ENCODE data around the gene MKLN1.

DNA sequence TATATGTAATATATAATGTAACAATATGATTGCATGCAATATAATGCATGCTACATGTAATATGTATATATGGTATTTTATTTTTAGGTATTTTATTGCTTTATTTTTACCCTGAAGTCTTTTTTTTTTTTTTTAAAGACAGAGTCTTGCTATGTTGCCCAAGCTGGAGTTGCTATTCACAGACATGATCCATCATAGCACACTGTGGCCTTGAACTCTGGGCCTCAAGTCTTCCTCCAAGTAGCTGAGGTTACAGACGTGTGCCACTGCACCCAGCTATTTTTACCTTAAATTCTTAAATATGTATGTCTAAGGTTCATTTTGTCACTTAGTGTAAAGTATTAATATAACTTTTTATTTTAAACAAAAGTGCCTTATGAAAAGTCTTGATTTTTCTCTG lies 47.1 kb downstream of the MKLN1 start:
- TF ChIP-seq ARNTL (CRISPR knock-in tag; IDR thresholded peaks at IDR 0.05; ENCODE audit: borderline replicate concordance, low read depth) = no peak
- no peak for TF ChIP-seq ZFP30 (CRISPR knock-in tag; IDR thresholded peaks at IDR 0.05)
- no peak for TF ChIP-seq OSR1 (CRISPR knock-in tag; IDR thresholded peaks at IDR 0.05)
- TF ChIP-seq, protein P1, sequence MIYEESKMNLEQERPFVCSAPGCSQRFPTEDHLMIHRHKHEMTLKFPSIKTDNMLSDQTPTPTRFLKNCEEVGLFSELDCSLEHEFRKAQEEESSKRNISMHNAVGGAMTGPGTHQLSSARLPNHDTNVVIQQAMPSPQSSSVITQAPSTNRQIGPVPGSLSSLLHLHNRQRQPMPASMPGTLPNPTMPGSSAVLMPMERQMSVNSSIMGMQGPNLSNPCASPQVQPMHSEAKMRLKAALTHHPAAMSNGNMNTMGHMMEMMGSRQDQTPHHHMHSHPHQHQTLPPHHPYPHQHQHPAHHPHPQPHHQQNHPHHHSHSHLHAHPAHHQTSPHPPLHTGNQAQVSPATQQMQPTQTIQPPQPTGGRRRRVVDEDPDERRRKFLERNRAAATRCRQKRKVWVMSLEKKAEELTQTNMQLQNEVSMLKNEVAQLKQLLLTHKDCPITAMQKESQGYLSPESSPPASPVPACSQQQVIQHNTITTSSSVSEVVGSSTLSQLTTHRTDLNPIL (CRISPR knock-in tag; IDR thresholded peaks at IDR 0.05; ENCODE audit: low read depth) = no peak
- TF ChIP-seq PPARA (CRISPR knock-in tag; IDR thresholded peaks at IDR 0.05; ENCODE audit: borderline replicate concordance) = no peak
- no peak for TF ChIP-seq CSDC2 (CRISPR knock-in tag; IDR thresholded peaks at IDR 0.05)
- TF ChIP-seq, protein P2, sequence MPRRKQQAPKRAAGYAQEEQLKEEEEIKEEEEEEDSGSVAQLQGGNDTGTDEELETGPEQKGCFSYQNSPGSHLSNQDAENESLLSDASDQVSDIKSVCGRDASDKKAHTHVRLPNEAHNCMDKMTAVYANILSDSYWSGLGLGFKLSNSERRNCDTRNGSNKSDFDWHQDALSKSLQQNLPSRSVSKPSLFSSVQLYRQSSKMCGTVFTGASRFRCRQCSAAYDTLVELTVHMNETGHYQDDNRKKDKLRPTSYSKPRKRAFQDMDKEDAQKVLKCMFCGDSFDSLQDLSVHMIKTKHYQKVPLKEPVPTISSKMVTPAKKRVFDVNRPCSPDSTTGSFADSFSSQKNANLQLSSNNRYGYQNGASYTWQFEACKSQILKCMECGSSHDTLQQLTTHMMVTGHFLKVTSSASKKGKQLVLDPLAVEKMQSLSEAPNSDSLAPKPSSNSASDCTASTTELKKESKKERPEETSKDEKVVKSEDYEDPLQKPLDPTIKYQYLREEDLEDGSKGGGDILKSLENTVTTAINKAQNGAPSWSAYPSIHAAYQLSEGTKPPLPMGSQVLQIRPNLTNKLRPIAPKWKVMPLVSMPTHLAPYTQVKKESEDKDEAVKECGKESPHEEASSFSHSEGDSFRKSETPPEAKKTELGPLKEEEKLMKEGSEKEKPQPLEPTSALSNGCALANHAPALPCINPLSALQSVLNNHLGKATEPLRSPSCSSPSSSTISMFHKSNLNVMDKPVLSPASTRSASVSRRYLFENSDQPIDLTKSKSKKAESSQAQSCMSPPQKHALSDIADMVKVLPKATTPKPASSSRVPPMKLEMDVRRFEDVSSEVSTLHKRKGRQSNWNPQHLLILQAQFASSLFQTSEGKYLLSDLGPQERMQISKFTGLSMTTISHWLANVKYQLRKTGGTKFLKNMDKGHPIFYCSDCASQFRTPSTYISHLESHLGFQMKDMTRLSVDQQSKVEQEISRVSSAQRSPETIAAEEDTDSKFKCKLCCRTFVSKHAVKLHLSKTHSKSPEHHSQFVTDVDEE (CRISPR knock-in tag; IDR thresholded peaks at IDR 0.05) = no peak

Data from SK-N-SH treated with all-trans-retinoic acid at 6 μM for 48 hours (cell line).